ENCODE data around the gene RNF128.

Gene RNF128

GRCh38 chrX:106692425-106693065 is 34.0 kb upstream of the RNF128 start:
- no peaks in the 10 kb centered on the region for H3K4me1 ChIP-seq (ENCODE audit: insufficient read depth, low read length, severe bottlenecking)
- H4K20me1 ChIP-seq (ENCODE audit: insufficient read depth, low read length), result no peaks in the 10 kb centered on the region
- no peak overlapping the region for H3K4me2 ChIP-seq (ENCODE audit: low read length)
- H3K79me2 ChIP-seq (ENCODE audit: insufficient read depth, low read length), result no peaks in the 10 kb centered on the region
- H3F3A ChIP-seq (ENCODE audit: insufficient read depth, low read length), result no peaks in the 10 kb centered on the region
- no peak overlapping the region for H3K27ac ChIP-seq (ENCODE audit: low read depth, low read length, poor library complexity, severe bottlenecking)
- H3K9me3 ChIP-seq (ENCODE audit: low read length), result no peaks in the 10 kb centered on the region
- TF ChIP-seq EZH2 (IDR thresholded peaks at IDR 0.05; ENCODE audit: borderline replicate concordance, low read length), result no peak
- TF ChIP-seq CTCF (IDR thresholded peaks at IDR 0.05; ENCODE audit: low read length), result no peak
- H3K36me3 ChIP-seq (ENCODE audit: insufficient read depth, low read length), result no peaks in the 10 kb centered on the region
- no peak overlapping the region for H3K4me3 ChIP-seq (ENCODE audit: low read depth, low read length, poor library complexity, severe bottlenecking)
- no peaks in the 10 kb centered on the region for H3K27me3 ChIP-seq (ENCODE audit: insufficient read depth, low read length)
- no peak overlapping the region for H3K9ac ChIP-seq (ENCODE audit: low read length)
- no peak overlapping the region for H2AFZ ChIP-seq (ENCODE audit: low read length)
- H3K9me2 ChIP-seq (ENCODE audit: low read depth, low read length), result no peaks in the 10 kb centered on the region

- Histone ChIP-seq H2AFZ (ENCODE audit: low read length) (no peak overlapping the region), H3K36me3 (ENCODE audit: insufficient read depth, low read length) (no peaks in the 10 kb centered on the region), H3K4me2 (ENCODE audit: low read length) (no peak overlapping the region), H4K20me1 (ENCODE audit: insufficient read depth, low read length) (no peaks in the 10 kb centered on the region), H3K27me3 (ENCODE audit: insufficient read depth, low read length) (no peaks in the 10 kb centered on the region), H3K4me3 (ENCODE audit: low read depth, low read length, poor library complexity, severe bottlenecking) (no peak overlapping the region), H3K9me2 (ENCODE audit: low read depth, low read length) (no peaks in the 10 kb centered on the region), H3K4me1 (ENCODE audit: insufficient read depth, low read length, severe bottlenecking) (no peaks in the 10 kb centered on the region), H3K9ac (ENCODE audit: low read length) (no peak overlapping the region), H3F3A (ENCODE audit: insufficient read depth, low read length) (no peaks in the 10 kb centered on the region), H3K9me3 (ENCODE audit: low read length) (no peaks in the 10 kb centered on the region), H3K27ac (ENCODE audit: low read depth, low read length, poor library complexity, severe bottlenecking) (no peak overlapping the region), H3K79me2 (ENCODE audit: insufficient read depth, low read length) (no peaks in the 10 kb centered on the region)
- TF ChIP-seq CTCF (IDR thresholded peaks at IDR 0.05; ENCODE audit: low read length), result no peak
- no peak for TF ChIP-seq EZH2 (IDR thresholded peaks at IDR 0.05; ENCODE audit: borderline replicate concordance, low read length)
Observed at GRCh38 chrX:106696502-106696901, 30.0 kb upstream of the RNF128 start.

GRCh38 chrX:106698693-106699092 is 27.8 kb upstream of the RNF128 start:
- no peaks in the 10 kb centered on the region for H4K20me1 ChIP-seq (ENCODE audit: insufficient read depth, low read length)
- H3K36me3 ChIP-seq (ENCODE audit: insufficient read depth, low read length), result no peaks in the 10 kb centered on the region
- no peak overlapping the region for H2AFZ ChIP-seq (ENCODE audit: low read length)
- H3K27ac ChIP-seq (ENCODE audit: low read depth, low read length, poor library complexity, severe bottlenecking), result no peak overlapping the region
- H3K9me3 ChIP-seq (ENCODE audit: low read length), result no peaks in the 10 kb centered on the region
- no peaks in the 10 kb centered on the region for H3K9me2 ChIP-seq (ENCODE audit: low read depth, low read length)
- H3K4me2 ChIP-seq (ENCODE audit: low read length), result no peak overlapping the region
- H3K27me3 ChIP-seq (ENCODE audit: insufficient read depth, low read length), result no peaks in the 10 kb centered on the region
- H3K79me2 ChIP-seq (ENCODE audit: insufficient read depth, low read length), result no peaks in the 10 kb centered on the region
- no peak overlapping the region for H3K9ac ChIP-seq (ENCODE audit: low read length)
- H3K4me1 ChIP-seq (ENCODE audit: insufficient read depth, low read length, severe bottlenecking), result no peaks in the 10 kb centered on the region
- no peak overlapping the region for H3K4me3 ChIP-seq (ENCODE audit: low read depth, low read length, poor library complexity, severe bottlenecking)
- no peaks in the 10 kb centered on the region for H3F3A ChIP-seq (ENCODE audit: insufficient read depth, low read length)
- TF ChIP-seq EZH2 (IDR thresholded peaks at IDR 0.05; ENCODE audit: borderline replicate concordance, low read length), result no peak
- TF ChIP-seq CTCF (IDR thresholded peaks at IDR 0.05; ENCODE audit: low read length), result no peak
